ENCODE data around the gene PIK3CB. TPM values are rescaled to one million over a fixed set of nuclear protein-coding genes. Genes with fewer than 3 reads are reported as not detected.
"Not testable (repeated sequence)": the region's sequence is repeated elsewhere in the genome, so short reads cannot be mapped to it uniquely, and the experiment has no call there.

PIK3CB gene
- total RNA-seq, 1 donor from 2014 or later = 23.7 TPM

GRCh38 chr3:138809500-138810256 is 25.1 kb downstream of the PIK3CB start:
- intact Hi-C loops (cut with micrococcal nuclease) = no loop called here

- intact Hi-C loops (cut with micrococcal nuclease) = no loop called here
These were observed 28.2 kb downstream of the PIK3CB start for GRCh38 chr3:138806376-138807080.

GRCh38 chr3:138803006-138803653 is 31.6 kb downstream of the PIK3CB start:
- intact Hi-C loops (cut with micrococcal nuclease) = no loop called here

GRCh38 chr3:138802223-138802622 is 32.5 kb downstream of the PIK3CB start:
- intact Hi-C loops (cut with micrococcal nuclease) = not testable (repeated sequence)

- intact Hi-C loops (cut with micrococcal nuclease) = no loop called here
These were observed 32.9 kb downstream of the PIK3CB start for GRCh38 chr3:138801792-138802191.

- intact Hi-C loops (cut with micrococcal nuclease) = no loop called here
These were observed 34.5 kb downstream of the PIK3CB start for GRCh38 chr3:138800248-138800647.

GRCh38 chr3:138799822-138800221 is 34.9 kb downstream of the PIK3CB start:
- intact Hi-C loops (cut with micrococcal nuclease) = loop anchor here (5.0 kb wide), 1 partner anchor 32 kb away; the partner anchor contains the start of gene PIK3CB

- intact Hi-C loops (cut with micrococcal nuclease) = loop anchor here (5.0 kb wide), 1 partner anchor 35 kb away; the partner anchor contains the start of gene PIK3CB
These were observed 37.2 kb downstream of the PIK3CB start for GRCh38 chr3:138797508-138798038.

- intact Hi-C loops (cut with micrococcal nuclease) = loop anchor here (5.0 kb wide), 1 partner anchor 36 kb away; the partner anchor contains the start of gene PIK3CB
These were observed 38.0 kb downstream of the PIK3CB start for GRCh38 chr3:138796761-138797160.

- intact Hi-C loops (cut with micrococcal nuclease) = no loop called here
These were observed 47.9 kb downstream of the PIK3CB start for GRCh38 chr3:138786788-138787271.

GRCh38 chr3:138785951-138786350 is 48.8 kb downstream of the PIK3CB start:
- intact Hi-C loops (cut with micrococcal nuclease) = no loop called here

- intact Hi-C loops (cut with micrococcal nuclease) = not testable (repeated sequence)
These were observed 49.3 kb downstream of the PIK3CB start for GRCh38 chr3:138785362-138785857.

- intact Hi-C loops (cut with micrococcal nuclease) = no loop called here
These were observed 52.0 kb downstream of the PIK3CB start for GRCh38 chr3:138782755-138783154.

- intact Hi-C loops (cut with micrococcal nuclease) = loop anchor here (1.0 to 2.0 kb wide), 9 partner anchors 34 to 608 kb away; partner anchors contain the start of genes ARMC8, CEP70, COPB2 and FAIM
These were observed 53.7 kb downstream of the PIK3CB start for GRCh38 chr3:138781012-138781470.

- intact Hi-C loops (cut with micrococcal nuclease) = no loop called here
These were observed 56.1 kb downstream of the PIK3CB start for GRCh38 chr3:138778643-138779042.

GRCh38 chr3:138776961-138777360 is 57.8 kb downstream of the PIK3CB start:
- intact Hi-C loops (cut with micrococcal nuclease) = no loop called here

- intact Hi-C loops (cut with micrococcal nuclease) = no loop called here
These were observed 59.5 kb downstream of the PIK3CB start for GRCh38 chr3:138775254-138775595.

GRCh38 chr3:138774529-138775253 is 60.0 kb downstream of the PIK3CB start:
- intact Hi-C loops (cut with micrococcal nuclease) = no loop called here

- intact Hi-C loops (cut with micrococcal nuclease) = no loop called here
These were observed 63.1 kb downstream of the PIK3CB start for GRCh38 chr3:138771585-138771984.

GRCh38 chr3:138769616-138770015 is 65.1 kb downstream of the PIK3CB start:
- intact Hi-C loops (cut with micrococcal nuclease) = no loop called here

- intact Hi-C loops (cut with micrococcal nuclease) = no loop called here
These were observed 65.8 kb downstream of the PIK3CB start for GRCh38 chr3:138768946-138769345.

Measured in T-helper 1 cell treated with Interleukin-12 subunit alpha and Interleukin-12 subunit beta and Interleukin-4 antibody, amounts not matched to agents 30 ng/mL and 1 ng/mL, for 36 hours (primary cell).